Uterus (tissue), 4 donors: ENCODE results near the gene SAMD4B. TPM values are rescaled to one million over a fixed set of nuclear protein-coding genes. Genes with fewer than 3 reads are reported as not detected.

Experiments used
- DNase-seq, 2 donors: peaks; one replicate each; pipeline ENCODE4 v3.0.0-alpha.2; 2019 to 2020
- H3K27ac ChIP-seq, 2 donors: fragments of 200-600 bp; sonication (generic); 1 replicate in 1 of 2; 2 replicates in 1 of 2; pipeline ENCODE4 v1.5.1; 2016 to 2018
- H3K27me3 ChIP-seq, 2 donors: fragments of 200-600 bp; sonication (generic); one replicate each; pipeline ENCODE4 v1.5.1; 2018 to 2019; ENCODE audit warnings: control low read depth in 1 of 2
- H3K36me3 ChIP-seq, 2 donors: fragments of 200-600 bp; sonication (generic); one replicate each; pipeline ENCODE4 v1.5.1; 2019; ENCODE audit warnings: control low read depth in 1 of 2
- H3K4me1 ChIP-seq, 2 donors: fragments of 200-600 bp; sonication (generic); one replicate each; pipeline ENCODE4 v1.5.1; 2018 to 2019; ENCODE audit warnings: control low read depth in 1 of 2
- H3K4me3 ChIP-seq, 2 donors: fragments of 200-600 bp; sonication (generic); 1 replicate in 1 of 2; 2 replicates in 1 of 2; pipeline ENCODE4 v1.5.1; 2018 to 2019; ENCODE audit warnings: mild to moderate bottlenecking in 1 of 2
- H3K9me3 ChIP-seq, 2 donors: fragments of 200-600 bp; sonication (generic); one replicate each; pipeline ENCODE4 v1.5.1; 2019; ENCODE audit warnings: control low read depth in 1 of 2
- POLR2A ChIP-seq, 2 donors: fragments of 450-650 bp; IDR thresholded peaks; one replicate each; pipeline ENCODE4 v1.6.1; 2016; ENCODE audit warnings: antibody characterized with exemption in 2 of 2, mild to moderate bottlenecking in 1 of 2, moderate library complexity in 1 of 2
- intact Hi-C: fragments of 100-400 bp; cut with DNase I; formaldehyde crosslinking; loops from one replicate; pipeline ENCODE4 v1.15.1; 2023; ENCODE audit warnings: low total_unique reads
- total RNA-seq, 4 donors: library from RNA; depleted of rRNA in 3 of 4; stranded (reverse); fragments of >200 nt in 3 of 4; gene quantifications; one replicate each; pipeline versions ENCODE4 v1.1.0 to v1.2.4, GENCODE V29; 2014 to 2023
- TF ChIP-seq, protein P1 (sequence below), 4 experiments: fragments of 200-600 bp in 2 of 4; fragments of 450-650 bp in 2 of 4; sonication (generic) in 2 of 4; IDR thresholded peaks; one replicate each; pipeline ENCODE4 v1.5.1; 2016 to 2019; ENCODE audit warnings: antibody characterized with exemption in 4 of 4, mild to moderate bottlenecking in 2 of 4, moderate library complexity in 1 of 4
- donor health status: DM: yes; HTN: yes; CAD: no.

The SAMD4B gene
- total RNA-seq, 4 donors from 2014 or later = 11.3 to 128 (median 58.6) TPM

DNA sequence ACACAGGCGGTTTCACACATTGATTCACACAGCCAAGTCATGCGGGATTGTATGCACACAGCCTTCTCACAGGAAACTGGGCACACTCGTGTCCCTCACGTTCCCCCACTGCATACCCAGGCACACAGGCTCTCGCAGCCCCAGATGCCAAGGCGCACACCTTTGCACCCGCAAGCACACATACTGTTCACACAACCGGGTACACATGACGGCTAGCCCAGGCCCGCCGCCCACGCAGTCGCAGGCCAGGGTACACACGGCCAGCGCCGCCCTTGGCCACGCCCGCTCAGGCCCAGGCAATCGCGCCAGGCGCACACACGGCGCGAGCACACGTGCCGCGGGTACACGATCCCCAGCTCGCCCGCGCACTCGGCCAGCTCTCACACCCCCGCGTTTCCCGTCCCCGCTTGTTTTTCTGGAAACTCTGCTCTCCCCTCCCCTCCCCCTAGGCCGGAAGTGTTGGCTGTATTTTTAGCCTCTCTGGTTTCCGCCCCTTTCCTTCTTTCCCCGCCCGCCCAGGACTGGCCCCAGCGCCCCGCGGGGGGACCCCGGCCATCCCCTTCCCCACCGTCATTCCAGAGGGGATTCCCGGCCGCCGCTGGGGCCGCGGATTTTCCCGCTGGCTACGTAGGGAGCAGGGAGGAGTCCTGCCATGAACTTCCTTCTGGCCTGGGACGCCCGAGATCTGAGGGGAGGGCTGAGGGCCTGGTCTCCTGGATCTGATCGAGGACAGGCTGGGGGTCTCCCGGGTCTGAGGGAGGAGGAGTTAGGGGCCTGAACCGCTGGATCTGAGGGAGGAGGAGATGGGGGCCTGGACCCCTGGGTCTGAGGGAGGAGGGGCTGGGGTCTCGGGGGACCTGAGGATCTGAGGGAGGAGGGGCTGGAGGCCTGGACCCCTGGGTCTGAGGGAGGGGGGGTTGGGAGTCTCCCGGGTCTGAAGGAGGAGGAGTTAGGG, 60.4 kb downstream of the SAMD4B start:
- H3K27ac ChIP-seq = peak overlapping the region; percentile 99 to 100
- no peaks in the 10 kb centered on the region for H3K36me3 ChIP-seq
- DNase-seq = peak; percentile 94 to 98
- TF ChIP-seq POLR2A (IDR thresholded peaks at IDR 0.05) = peak; percentile 12 to 62
- TF ChIP-seq, protein P1, sequence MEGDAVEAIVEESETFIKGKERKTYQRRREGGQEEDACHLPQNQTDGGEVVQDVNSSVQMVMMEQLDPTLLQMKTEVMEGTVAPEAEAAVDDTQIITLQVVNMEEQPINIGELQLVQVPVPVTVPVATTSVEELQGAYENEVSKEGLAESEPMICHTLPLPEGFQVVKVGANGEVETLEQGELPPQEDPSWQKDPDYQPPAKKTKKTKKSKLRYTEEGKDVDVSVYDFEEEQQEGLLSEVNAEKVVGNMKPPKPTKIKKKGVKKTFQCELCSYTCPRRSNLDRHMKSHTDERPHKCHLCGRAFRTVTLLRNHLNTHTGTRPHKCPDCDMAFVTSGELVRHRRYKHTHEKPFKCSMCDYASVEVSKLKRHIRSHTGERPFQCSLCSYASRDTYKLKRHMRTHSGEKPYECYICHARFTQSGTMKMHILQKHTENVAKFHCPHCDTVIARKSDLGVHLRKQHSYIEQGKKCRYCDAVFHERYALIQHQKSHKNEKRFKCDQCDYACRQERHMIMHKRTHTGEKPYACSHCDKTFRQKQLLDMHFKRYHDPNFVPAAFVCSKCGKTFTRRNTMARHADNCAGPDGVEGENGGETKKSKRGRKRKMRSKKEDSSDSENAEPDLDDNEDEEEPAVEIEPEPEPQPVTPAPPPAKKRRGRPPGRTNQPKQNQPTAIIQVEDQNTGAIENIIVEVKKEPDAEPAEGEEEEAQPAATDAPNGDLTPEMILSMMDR (IDR thresholded peaks at IDR 0.05) = peak in 1 of 4 experiments; percentile 10
- H3K27me3 ChIP-seq = no peaks in the 10 kb centered on the region
- H3K9me3 ChIP-seq = no peaks in the 10 kb centered on the region
- peaks cover 16 to 17% of the 10 kb centered on the region in 2 donors for H3K4me1 ChIP-seq
- peak overlapping the region; percentile 47 to 53 for H3K4me3 ChIP-seq
- intact Hi-C loops = no loop called here

GRCh38 chr19:39403331-39404312, 61.4 kb downstream of the SAMD4B start:
- no peaks in the 10 kb centered on the region for H3K36me3 ChIP-seq
- peak; percentile 100 for DNase-seq
- no peaks in the 10 kb centered on the region for H3K9me3 ChIP-seq
- peaks cover 9 to 12% of the 10 kb centered on the region in 2 donors for H3K4me1 ChIP-seq
- H3K27me3 ChIP-seq = no peaks in the 10 kb centered on the region
- intact Hi-C loops = no loop called here
- H3K4me3 ChIP-seq = peak overlapping the region; percentile 47 to 53
- TF ChIP-seq POLR2A (IDR thresholded peaks at IDR 0.05) = peak; percentile 64 to 76
- TF ChIP-seq, protein P1 (IDR thresholded peaks at IDR 0.05) = peak in 1 of 4 experiments; percentile 24
- peak overlapping the region; percentile 99 to 100 for H3K27ac ChIP-seq

GRCh38 chr19:39405261-39405957, 63.2 kb downstream of the SAMD4B start:
- intact Hi-C loops = no loop called here
- no peaks in the 10 kb centered on the region for H3K36me3 ChIP-seq
- no peaks in the 10 kb centered on the region for H3K27me3 ChIP-seq
- peaks cover 9 to 12% of the 10 kb centered on the region in 2 donors for H3K4me1 ChIP-seq
- no peak for TF ChIP-seq POLR2A (IDR thresholded peaks at IDR 0.05)
- TF ChIP-seq, protein P1 (IDR thresholded peaks at IDR 0.05) = no peak
- peak overlapping the region; percentile 99 to 100 for H3K27ac ChIP-seq
- no peaks in the 10 kb centered on the region for H3K9me3 ChIP-seq
- H3K4me3 ChIP-seq = peak overlapping the region in 1 of 2 donors; percentile 83
- peak in 1 of 2 donors; percentile 38 for DNase-seq

DNA sequence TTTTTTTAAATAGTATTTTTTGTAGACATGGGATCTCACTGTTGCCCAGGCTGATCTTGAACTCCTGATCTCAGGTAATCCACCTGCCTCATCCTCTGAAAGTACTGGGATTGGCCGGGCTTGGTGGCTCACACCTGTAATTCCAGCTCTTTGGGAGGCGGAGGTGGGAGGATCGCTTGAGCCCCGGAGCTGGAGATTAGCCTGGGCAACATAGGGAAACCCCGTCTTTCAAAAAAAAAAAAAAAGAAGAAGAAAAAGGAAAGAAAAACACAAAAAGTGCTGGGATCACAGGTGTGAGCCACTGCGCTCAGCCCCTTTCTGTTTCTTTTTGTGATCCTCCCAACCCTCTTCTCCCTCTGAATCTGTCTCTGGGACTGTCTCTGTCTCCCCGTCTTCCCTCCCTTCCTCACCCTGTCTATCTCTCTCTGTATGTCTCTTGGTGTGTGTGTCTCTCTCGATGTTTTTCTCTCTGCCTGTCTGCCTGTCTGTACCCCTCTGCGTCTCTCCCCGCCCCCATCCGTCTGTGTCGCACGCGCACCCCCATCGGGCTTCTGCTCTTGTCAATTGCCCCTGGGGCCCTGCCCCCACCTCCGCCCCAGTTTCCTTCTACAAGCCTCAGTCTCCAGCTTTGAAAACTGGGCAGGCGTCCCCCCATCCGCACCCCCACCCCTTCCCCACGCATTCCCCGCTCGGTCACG, 63.9 kb downstream of the SAMD4B start:
- peak overlapping the region; percentile 99 to 100 for H3K27ac ChIP-seq
- TF ChIP-seq, protein P1 (IDR thresholded peaks at IDR 0.05) = no peak
- TF ChIP-seq POLR2A (IDR thresholded peaks at IDR 0.05) = no peak
- no peaks in the 10 kb centered on the region for H3K9me3 ChIP-seq
- intact Hi-C loops = no loop called here
- H3K27me3 ChIP-seq = no peaks in the 10 kb centered on the region
- no peak for DNase-seq
- peaks cover 9 to 12% of the 10 kb centered on the region in 2 donors for H3K4me1 ChIP-seq
- H3K36me3 ChIP-seq = no peaks in the 10 kb centered on the region
- H3K4me3 ChIP-seq = peak overlapping the region; percentile 83 to 98
